ENCODE measurements around the gene HAT1. TPM values are rescaled to one million over a fixed set of nuclear protein-coding genes. Genes with fewer than 3 reads are reported as not detected.

The HAT1 gene
- total and polyA plus RNA-seq, 8 donors: 7.8 to 20.1 (median 16.2) TPM

DNA sequence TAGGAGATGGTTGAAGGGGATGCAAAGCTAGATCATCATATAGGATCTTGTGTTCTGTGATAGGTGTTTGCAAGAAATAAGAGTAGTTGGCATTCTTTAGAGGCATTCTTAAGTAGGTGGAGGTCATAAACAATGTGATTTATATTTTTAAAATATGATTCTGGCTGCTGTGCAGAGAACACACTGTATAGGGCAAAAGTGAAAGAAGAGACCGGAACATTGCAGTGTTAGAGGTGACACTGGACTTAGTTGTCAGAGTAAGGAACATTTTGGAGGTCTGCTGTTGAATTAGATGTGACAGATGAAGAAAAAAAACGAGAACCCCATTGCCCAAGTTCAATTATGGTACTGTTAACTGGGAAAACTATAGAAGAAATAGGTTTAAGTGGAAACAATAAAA lies 37.7 kb downstream of the HAT1 start:
- Histone ChIP-seq H3K4me1 (no peaks in the 10 kb centered on the region), H3K4me3 (no peak overlapping the region), H3K9me3 (no peaks in the 10 kb centered on the region), H3K36me3 (no peaks in the 10 kb centered on the region), H3K27me3 (no peaks in the 10 kb centered on the region), H3K27ac (no peak overlapping the region)
- FAIRE-seq (no peak), DNase-seq (no peak), ATAC-seq (no peak)
- TF ChIP-seq, protein P1, sequence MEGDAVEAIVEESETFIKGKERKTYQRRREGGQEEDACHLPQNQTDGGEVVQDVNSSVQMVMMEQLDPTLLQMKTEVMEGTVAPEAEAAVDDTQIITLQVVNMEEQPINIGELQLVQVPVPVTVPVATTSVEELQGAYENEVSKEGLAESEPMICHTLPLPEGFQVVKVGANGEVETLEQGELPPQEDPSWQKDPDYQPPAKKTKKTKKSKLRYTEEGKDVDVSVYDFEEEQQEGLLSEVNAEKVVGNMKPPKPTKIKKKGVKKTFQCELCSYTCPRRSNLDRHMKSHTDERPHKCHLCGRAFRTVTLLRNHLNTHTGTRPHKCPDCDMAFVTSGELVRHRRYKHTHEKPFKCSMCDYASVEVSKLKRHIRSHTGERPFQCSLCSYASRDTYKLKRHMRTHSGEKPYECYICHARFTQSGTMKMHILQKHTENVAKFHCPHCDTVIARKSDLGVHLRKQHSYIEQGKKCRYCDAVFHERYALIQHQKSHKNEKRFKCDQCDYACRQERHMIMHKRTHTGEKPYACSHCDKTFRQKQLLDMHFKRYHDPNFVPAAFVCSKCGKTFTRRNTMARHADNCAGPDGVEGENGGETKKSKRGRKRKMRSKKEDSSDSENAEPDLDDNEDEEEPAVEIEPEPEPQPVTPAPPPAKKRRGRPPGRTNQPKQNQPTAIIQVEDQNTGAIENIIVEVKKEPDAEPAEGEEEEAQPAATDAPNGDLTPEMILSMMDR (IDR thresholded peaks at IDR 0.05): no peak
- intact Hi-C loops (cut with DNase I): no loop called here
- WGBS, 2 donors: 93% methylated on average over 2 of the region's 2 CpGs

DNA sequence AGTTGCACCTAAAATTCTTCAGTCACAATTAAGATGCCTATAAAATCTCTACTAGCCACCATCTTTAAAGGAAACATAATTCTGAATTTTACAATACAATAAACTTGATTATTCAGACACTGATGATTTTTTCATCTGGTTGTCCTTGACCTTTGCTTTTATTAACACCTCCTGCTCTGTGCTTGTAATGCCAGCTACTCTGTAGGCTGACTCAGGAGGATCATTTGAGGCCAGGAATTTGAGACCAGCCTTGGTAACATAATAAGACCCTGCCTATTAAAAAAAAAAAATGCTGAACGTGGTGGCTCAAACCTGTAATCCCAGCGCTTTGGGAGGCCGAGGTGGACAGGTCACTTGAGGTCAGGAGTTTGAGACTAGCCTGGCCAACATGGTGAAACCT lies 38.3 kb downstream of the HAT1 start:
- Histone ChIP-seq H3K4me3 (no peak overlapping the region), H3K27me3 (no peaks in the 10 kb centered on the region), H3K4me1 (no peaks in the 10 kb centered on the region), H3K9me3 (no peaks in the 10 kb centered on the region), H3K27ac (no peak overlapping the region), H3K36me3 (no peaks in the 10 kb centered on the region)
- ATAC-seq: no peak
- FAIRE-seq: no peak
- TF ChIP-seq, protein P1 (IDR thresholded peaks at IDR 0.05): no peak
- no peak for DNase-seq
- 93 to 97% methylated on average over 3 of the region's 3 CpGs for WGBS, 2 donors
- intact Hi-C loops (cut with DNase I): no loop called here

DNA sequence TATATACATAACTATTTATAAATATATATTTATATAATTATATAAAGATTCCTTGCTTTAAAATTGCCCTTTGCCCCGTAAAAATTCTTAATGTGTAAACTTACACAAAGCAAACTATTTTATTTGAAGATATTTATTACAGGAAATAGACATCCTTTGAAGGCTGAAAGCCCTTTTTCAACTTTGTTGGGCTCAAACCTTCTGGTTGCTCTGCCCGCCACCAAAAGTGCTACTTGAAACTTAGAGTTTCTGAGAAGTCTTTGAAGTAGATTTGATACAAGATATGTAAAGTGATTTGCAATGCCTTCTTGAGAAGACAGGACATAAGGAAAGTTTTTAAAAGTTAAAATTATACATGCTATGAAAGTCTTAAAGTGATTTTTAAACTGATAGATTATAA lies 40.9 kb downstream of the HAT1 start:
- H3K27me3 ChIP-seq: no peaks in the 10 kb centered on the region
- H3K4me3 ChIP-seq: no peak overlapping the region
- no peak overlapping the region for H3K27ac ChIP-seq
- ATAC-seq (no peak), FAIRE-seq (no peak), DNase-seq (no peak)
- intact Hi-C loops (cut with DNase I): no loop called here
- H3K9me3 ChIP-seq: no peaks in the 10 kb centered on the region
- TF ChIP-seq, protein P1 (IDR thresholded peaks at IDR 0.05): no peak
- H3K36me3 ChIP-seq: peaks cover 0 to 12% (median 10%) of the 10 kb centered on the region in 3 donors
- WGBS, 2 donors: 94 to 95% methylated on average over 2 of the region's 2 CpGs
- H3K4me1 ChIP-seq: no peaks in the 10 kb centered on the region

DNA sequence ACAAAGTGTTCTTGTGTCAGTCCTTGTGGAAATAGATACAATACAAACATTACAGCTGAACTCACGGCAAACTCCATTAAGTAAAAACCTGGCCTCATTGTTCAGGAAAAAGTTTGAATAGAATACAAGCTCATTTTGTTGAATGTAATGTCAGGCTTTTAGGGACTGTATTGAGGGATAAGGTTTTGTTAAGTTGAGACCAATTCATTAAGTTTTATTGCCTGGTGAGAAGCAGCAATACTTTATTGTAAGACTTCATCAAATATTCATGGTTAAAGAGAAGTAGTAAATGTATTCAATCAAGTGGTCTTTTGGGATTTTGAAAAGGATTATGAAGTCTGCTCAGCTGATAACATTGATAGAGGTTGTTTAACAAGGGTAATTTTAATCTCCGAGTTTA lies 42.0 kb downstream of the HAT1 start:
- Histone ChIP-seq H3K27ac (no peak overlapping the region), H3K36me3 (peaks cover 0 to 12% (median 10%) of the 10 kb centered on the region in 3 donors), H3K27me3 (no peaks in the 10 kb centered on the region), H3K4me3 (no peak overlapping the region), H3K9me3 (no peaks in the 10 kb centered on the region), H3K4me1 (no peaks in the 10 kb centered on the region)
- TF ChIP-seq, protein P1 (IDR thresholded peaks at IDR 0.05): no peak
- intact Hi-C loops (cut with DNase I): no loop called here
- FAIRE-seq: no peak
- 80 to 89% methylated on average over 2 of the region's 2 CpGs for WGBS, 2 donors
- no peak for DNase-seq
- ATAC-seq: no peak

DNA sequence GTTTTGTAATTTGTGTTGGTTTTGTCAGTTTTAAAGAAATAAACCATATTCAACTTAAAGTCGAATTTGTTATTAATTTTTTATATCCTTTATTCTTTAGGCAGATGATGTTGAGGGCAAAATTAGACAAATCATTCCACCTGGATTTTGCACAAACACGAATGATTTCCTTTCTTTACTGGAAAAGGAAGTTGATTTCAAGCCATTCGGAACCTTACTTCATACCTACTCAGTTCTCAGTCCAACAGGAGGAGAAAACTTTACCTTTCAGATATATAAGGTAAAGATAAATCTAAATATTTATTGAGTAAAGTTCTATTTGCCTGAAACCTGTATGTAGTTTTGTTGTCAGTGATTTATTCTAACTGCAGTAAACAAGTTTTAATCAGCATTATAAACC lies 43.0 kb downstream of the HAT1 start:
- H3K4me1 ChIP-seq: no peaks in the 10 kb centered on the region
- H3K36me3 ChIP-seq: peaks cover 0 to 12% (median 10%) of the 10 kb centered on the region in 3 donors
- no peaks in the 10 kb centered on the region for H3K27me3 ChIP-seq
- no peak for FAIRE-seq
- no peaks in the 10 kb centered on the region for H3K9me3 ChIP-seq
- no peak for ATAC-seq
- no peak overlapping the region for H3K27ac ChIP-seq
- WGBS, 2 donors: 73 to 90% methylated on average over 3 of the region's 3 CpGs
- intact Hi-C loops (cut with DNase I): no loop called here
- DNase-seq: no peak
- TF ChIP-seq, protein P1 (IDR thresholded peaks at IDR 0.05): no peak
- no peak overlapping the region for H3K4me3 ChIP-seq
